Neural crest cell (in vitro differentiated cells): ENCODE data around the gene PLPP3. TPM values are rescaled to one million over a fixed set of nuclear protein-coding genes. Genes with fewer than 3 reads are reported as not detected.
"Not testable (repeated sequence)": the region's sequence is repeated elsewhere in the genome, so short reads cannot be mapped to it uniquely, and the experiment has no call there.

Experiments used
- DNase-seq: peaks from one replicate; pipeline ENCODE4 v3.0.0; 2021; ENCODE audit warnings: low read depth, mixed read lengths, low spot score
- H3K27ac Mint-ChIP-seq: one replicate; pipeline ENCODE4 v1.8.0; 2021; ENCODE audit warnings: mild to moderate bottlenecking, mixed read lengths; ENCODE audit not compliant: unreplicated experiment
- H3K27me3 Mint-ChIP-seq: 2 replicates; pipeline ENCODE4 v1.8.0; 2021; ENCODE audit warnings: low read depth, mild to moderate bottlenecking, mixed read lengths
- H3K36me3 Mint-ChIP-seq: 2 replicates; pipeline ENCODE4 v1.8.0; 2021; ENCODE audit warnings: low read depth, mild to moderate bottlenecking, mixed read lengths
- H3K4me1 Mint-ChIP-seq: 2 replicates; pipeline ENCODE4 v1.8.0; 2021; ENCODE audit warnings: mixed read lengths
- H3K4me3 Mint-ChIP-seq: one replicate; pipeline ENCODE4 v1.8.0; 2021; ENCODE audit warnings: mild to moderate bottlenecking, mixed read lengths
- H3K9me3 Mint-ChIP-seq: 2 replicates; pipeline ENCODE4 v1.8.0; 2021; ENCODE audit warnings: mixed read lengths
- CTCF ChIP-seq: fragments of 200-600 bp; sonication (generic); conservative IDR thresholded peaks from 2 replicates; pipeline ENCODE4 v1.5.0; 2021; ENCODE audit warnings: antibody characterized with exemption, mild to moderate bottlenecking
- total RNA-seq: library from RNA; stranded (reverse); gene quantifications from 2 replicates; pipeline ENCODE4 v1.2.1, GENCODE V29; 2021

The PLPP3 gene
- total RNA-seq, 1 donor from 2014 or later, result 24.7 TPM

- H3K4me3 Mint-ChIP-seq, result no peak overlapping the region
- H3K27ac Mint-ChIP-seq, result no peak overlapping the region
- peaks cover 14% of the 10 kb centered on the region for H3K4me1 Mint-ChIP-seq
- TF ChIP-seq CTCF, result no peak
- peaks cover 2% of the 10 kb centered on the region for H3K36me3 Mint-ChIP-seq
- peaks cover 6% of the 10 kb centered on the region for H3K9me3 Mint-ChIP-seq
- no peaks in the 10 kb centered on the region for H3K27me3 Mint-ChIP-seq
- no peak for DNase-seq
These were observed 37.8 kb upstream of the PLPP3 start for GRCh38 chr1:56617141-56617540.

GRCh38 chr1:56610770-56611169, 31.4 kb upstream of the PLPP3 start:
- not testable (repeated sequence) for H3K27me3 Mint-ChIP-seq, H3K27ac Mint-ChIP-seq, DNase-seq, H3K4me3 Mint-ChIP-seq, H3K4me1 Mint-ChIP-seq
- peaks cover 13% of the 10 kb centered on the region for H3K36me3 Mint-ChIP-seq
- peaks cover 18% of the 10 kb centered on the region for H3K9me3 Mint-ChIP-seq

- DNase-seq, H3K4me3 Mint-ChIP-seq, H3K4me1 Mint-ChIP-seq, H3K27me3 Mint-ChIP-seq, H3K27ac Mint-ChIP-seq: not testable (repeated sequence)
- Mint-ChIP-seq H3K36me3 (peaks cover 13% of the 10 kb centered on the region), H3K9me3 (peaks cover 18% of the 10 kb centered on the region)
These were observed 30.7 kb upstream of the PLPP3 start for GRCh38 chr1:56610097-56610496.

GRCh38 chr1:56595397-56596191, 16.2 kb upstream of the PLPP3 start:
- not testable (repeated sequence) for H3K4me1 Mint-ChIP-seq, H3K27ac Mint-ChIP-seq, H3K4me3 Mint-ChIP-seq, H3K27me3 Mint-ChIP-seq, H3K9me3 Mint-ChIP-seq, H3K36me3 Mint-ChIP-seq, DNase-seq

GRCh38 chr1:56591909-56592308, 12.5 kb upstream of the PLPP3 start:
- peaks cover 5% of the 10 kb centered on the region for H3K9me3 Mint-ChIP-seq
- peaks cover 2% of the 10 kb centered on the region for H3K36me3 Mint-ChIP-seq
- no peak for TF ChIP-seq CTCF
- H3K27me3 Mint-ChIP-seq, result no peaks in the 10 kb centered on the region
- no peaks in the 10 kb centered on the region for H3K4me1 Mint-ChIP-seq
- H3K27ac Mint-ChIP-seq, result no peak overlapping the region
- no peak overlapping the region for H3K4me3 Mint-ChIP-seq
- no peak for DNase-seq

- DNase-seq, result no peak
- no peaks in the 10 kb centered on the region for H3K27me3 Mint-ChIP-seq
- no peak overlapping the region for H3K27ac Mint-ChIP-seq
- H3K4me3 Mint-ChIP-seq, result no peak overlapping the region
- H3K4me1 Mint-ChIP-seq, result peaks cover 3% of the 10 kb centered on the region
- no peak for TF ChIP-seq CTCF
- H3K36me3 Mint-ChIP-seq, result no peaks in the 10 kb centered on the region
- peaks cover 3% of the 10 kb centered on the region for H3K9me3 Mint-ChIP-seq
These were observed 11.2 kb upstream of the PLPP3 start for GRCh38 chr1:56590520-56591011.

- no peak for TF ChIP-seq CTCF
- Mint-ChIP-seq H3K27me3 (no peaks in the 10 kb centered on the region), H3K9me3 (peaks cover 3% of the 10 kb centered on the region), H3K4me1 (peaks cover 8% of the 10 kb centered on the region), H3K4me3 (no peak overlapping the region), H3K36me3 (no peaks in the 10 kb centered on the region), H3K27ac (no peak overlapping the region)
- DNase-seq, result no peak
These were observed 10.0 kb upstream of the PLPP3 start for GRCh38 chr1:56589369-56589768.
